ENCODE results near the gene VARS2.

Gene VARS2

DNA sequence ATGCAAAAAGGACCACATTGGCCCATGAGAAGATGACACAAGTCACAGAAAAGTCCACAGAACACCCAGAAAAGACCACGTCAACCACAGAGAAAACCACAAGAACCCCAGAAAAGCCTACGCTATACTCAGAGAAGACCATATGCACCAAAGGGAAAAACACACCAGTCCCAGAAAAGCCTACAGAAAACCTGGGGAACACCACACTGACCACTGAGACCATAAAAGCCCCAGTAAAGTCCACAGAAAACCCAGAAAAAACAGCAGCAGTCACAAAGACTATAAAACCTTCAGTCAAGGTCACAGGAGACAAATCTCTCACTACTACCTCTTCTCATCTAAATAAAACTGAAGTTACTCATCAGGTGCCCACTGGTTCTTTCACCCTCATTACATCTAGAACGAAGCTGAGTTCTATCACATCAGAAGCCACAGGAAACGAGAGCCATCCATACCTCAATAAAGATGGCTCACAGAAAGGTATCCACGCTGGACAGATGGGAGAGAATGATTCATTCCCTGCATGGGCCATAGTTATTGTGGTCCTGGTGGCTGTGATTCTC, 38.0 kb downstream of the VARS2 start:
- TF ChIP-seq, protein P1, sequence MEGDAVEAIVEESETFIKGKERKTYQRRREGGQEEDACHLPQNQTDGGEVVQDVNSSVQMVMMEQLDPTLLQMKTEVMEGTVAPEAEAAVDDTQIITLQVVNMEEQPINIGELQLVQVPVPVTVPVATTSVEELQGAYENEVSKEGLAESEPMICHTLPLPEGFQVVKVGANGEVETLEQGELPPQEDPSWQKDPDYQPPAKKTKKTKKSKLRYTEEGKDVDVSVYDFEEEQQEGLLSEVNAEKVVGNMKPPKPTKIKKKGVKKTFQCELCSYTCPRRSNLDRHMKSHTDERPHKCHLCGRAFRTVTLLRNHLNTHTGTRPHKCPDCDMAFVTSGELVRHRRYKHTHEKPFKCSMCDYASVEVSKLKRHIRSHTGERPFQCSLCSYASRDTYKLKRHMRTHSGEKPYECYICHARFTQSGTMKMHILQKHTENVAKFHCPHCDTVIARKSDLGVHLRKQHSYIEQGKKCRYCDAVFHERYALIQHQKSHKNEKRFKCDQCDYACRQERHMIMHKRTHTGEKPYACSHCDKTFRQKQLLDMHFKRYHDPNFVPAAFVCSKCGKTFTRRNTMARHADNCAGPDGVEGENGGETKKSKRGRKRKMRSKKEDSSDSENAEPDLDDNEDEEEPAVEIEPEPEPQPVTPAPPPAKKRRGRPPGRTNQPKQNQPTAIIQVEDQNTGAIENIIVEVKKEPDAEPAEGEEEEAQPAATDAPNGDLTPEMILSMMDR (IDR thresholded peaks at IDR 0.05; ENCODE audit: low read depth, low read length): no peak
- TF ChIP-seq, protein P2, sequence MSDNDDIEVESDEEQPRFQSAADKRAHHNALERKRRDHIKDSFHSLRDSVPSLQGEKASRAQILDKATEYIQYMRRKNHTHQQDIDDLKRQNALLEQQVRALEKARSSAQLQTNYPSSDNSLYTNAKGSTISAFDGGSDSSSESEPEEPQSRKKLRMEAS (IDR thresholded peaks at IDR 0.05; ENCODE audit: low read depth, low read length): no peak
- DNase-seq (ENCODE audit: low read depth): no peak
- H3K4me3 ChIP-seq (ENCODE audit: low read depth, low read length): no peak overlapping the region

DNA sequence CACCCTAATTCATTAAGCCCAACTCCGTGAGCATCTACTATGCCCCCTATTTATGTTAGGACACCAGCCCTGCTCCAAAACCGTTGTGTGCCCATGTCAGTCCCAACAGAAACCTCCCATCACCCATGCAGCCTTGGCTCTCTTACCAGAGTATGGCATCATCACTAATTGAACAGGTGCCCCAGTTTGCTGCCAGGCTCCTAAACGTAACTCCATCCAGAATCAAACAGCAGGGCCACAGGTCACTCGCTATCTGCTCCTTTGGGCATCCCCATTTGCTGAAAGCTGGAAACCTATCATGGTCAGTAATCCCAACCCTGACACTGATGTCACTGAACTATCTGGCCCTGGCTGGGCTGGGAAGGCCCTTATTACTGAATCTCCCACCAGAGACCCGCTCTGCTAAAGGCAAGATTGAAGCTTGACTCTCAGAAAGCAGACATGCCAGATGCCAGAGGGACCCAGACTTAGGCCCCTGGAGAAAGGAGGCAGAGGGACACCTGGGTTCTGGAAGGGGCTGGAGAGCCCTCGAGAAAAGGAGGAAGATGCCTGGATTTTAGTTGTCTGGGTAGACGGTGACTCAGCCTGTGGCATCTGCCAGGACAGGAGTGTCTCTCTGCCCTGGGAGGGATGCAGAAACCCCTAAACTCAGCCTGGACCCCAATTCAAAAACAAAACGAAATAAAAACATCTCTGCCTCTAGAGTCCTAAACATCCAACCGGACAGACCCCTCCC, 40.8 kb downstream of the VARS2 start:
- TF ChIP-seq POLR2A (IDR thresholded peaks at IDR 0.05; ENCODE audit: extremely low read depth, insufficient read length) (no peak), MYC (IDR thresholded peaks at IDR 0.05; ENCODE audit: low read depth, low read length) (no peak)
- TF ChIP-seq, protein P1 (IDR thresholded peaks at IDR 0.05; ENCODE audit: low read depth, low read length): no peak
- peak overlapping the region; percentile 23 for H3K4me3 ChIP-seq (ENCODE audit: low read depth, low read length)

DNA sequence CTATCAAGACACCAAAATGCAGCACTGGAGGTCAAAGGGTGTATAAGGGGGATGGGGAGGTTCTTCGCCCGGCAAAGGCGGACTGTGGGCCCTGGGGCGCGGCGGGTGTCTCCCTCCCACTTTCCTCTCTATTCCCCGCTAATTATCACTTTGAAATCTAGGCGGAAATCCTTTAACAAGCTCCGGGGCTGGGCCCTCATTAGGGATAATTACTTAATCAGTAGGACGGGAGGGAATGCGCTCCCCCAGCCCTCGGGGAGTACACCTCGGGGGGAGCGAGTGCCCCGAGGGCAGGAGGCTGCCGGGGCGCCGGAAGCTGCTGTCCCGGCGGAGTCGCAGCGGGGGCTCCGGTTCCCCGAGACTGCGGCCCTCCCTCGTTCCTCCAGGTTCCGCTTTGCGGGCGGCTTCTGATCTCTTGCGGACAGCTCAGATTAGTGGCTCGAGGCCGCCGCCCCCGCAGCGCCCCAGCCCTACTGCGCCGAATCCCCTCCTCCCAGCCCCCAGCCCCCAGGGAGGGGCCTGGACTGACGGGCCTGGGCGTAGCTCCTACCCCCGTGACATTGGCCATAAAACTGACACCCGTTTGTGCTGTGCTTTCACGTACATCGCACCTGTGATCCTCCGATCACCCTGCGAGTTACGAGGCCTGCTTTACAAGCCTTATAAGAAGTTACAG, 41.5 kb downstream of the VARS2 start:
- TF ChIP-seq MYC (IDR thresholded peaks at IDR 0.05; ENCODE audit: low read depth, low read length): peak; percentile 54
- TF ChIP-seq, protein P1 (IDR thresholded peaks at IDR 0.05; ENCODE audit: low read depth, low read length): no peak
- TF ChIP-seq, protein P2 (IDR thresholded peaks at IDR 0.05; ENCODE audit: low read depth, low read length): 0 out of 2 replicates have a peak, but pooled peaks have one; percentile 22
- no peak for TF ChIP-seq POLR2A (IDR thresholded peaks at IDR 0.05; ENCODE audit: extremely low read depth, insufficient read length)
- H3K4me3 ChIP-seq (ENCODE audit: low read depth, low read length): peak overlapping the region; percentile 23
- peak; percentile 91 for DNase-seq (ENCODE audit: low read depth)

More for the DNA sequence above, 40.8 kb downstream of the VARS2 start:
- DNase-seq (ENCODE audit: low read depth): no peak

DNA sequence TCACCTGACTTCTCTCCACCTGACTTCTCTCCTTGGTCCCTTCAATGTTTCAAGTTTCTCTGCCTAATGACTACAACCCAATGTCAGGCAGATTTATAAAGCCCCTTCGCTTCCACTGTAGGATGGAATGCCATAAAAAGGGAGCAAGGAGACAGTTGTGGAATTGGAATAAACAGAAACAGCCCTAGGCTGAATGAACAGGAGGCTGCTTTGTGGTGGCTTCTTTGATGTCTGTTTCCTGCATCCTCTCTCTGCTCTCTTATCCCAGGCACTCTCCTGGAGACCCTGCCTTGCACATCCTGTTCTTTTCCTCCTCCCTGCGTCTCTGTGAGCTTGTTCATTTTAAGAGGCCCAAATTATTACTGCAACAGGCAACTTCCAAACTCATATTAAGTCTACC, 43.7 kb downstream of the VARS2 start:
- no peak overlapping the region for H3K4me3 ChIP-seq (ENCODE audit: low read depth, low read length)
- DNase-seq (ENCODE audit: low read depth): no peak
- no peak for TF ChIP-seq MYC (IDR thresholded peaks at IDR 0.05; ENCODE audit: low read depth, low read length)
- TF ChIP-seq, protein P1 (IDR thresholded peaks at IDR 0.05; ENCODE audit: low read depth, low read length): no peak

DNA sequence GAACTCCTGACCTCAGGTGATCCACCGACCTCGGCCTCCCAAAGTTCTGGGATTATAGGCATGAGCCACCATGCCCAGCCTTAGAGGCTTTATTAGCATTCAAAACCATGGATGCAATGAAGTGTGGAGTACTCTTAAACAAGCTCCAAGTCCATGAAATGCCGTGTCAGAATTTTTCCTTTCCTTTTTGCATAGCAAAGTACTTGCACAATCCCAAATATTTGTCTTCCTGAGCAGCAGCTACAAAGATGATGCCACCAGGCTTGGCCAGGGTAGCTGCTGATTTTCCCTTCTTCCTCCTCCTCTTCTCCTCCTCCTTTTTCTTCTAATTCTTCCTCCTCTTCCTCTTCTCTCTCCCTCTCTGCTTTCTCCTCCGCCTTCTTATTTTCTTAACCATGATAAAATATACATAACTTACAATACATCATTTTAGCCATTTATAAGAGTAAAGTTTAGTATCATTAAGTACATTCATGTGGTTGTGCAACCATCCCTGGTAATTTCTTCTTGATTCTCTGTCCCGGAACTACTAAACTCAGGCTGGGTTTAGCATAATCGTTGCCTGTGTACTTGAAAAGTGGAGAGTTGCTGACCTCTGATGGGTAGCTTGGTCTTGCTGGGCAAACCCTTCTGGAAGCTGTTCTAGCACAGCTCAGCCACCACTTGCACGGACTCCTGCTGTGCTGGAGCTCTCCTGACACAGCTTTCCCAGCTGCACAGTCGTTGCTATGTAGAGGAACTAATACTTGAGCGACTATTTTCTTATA, 47.1 kb downstream of the VARS2 start:
- no peak for TF ChIP-seq POLR2A (IDR thresholded peaks at IDR 0.05; ENCODE audit: extremely low read depth, insufficient read length)
- TF ChIP-seq, protein P2 (IDR thresholded peaks at IDR 0.05; ENCODE audit: low read depth, low read length): no peak
- no peak for TF ChIP-seq MYC (IDR thresholded peaks at IDR 0.05; ENCODE audit: low read depth, low read length)
- TF ChIP-seq, protein P1 (IDR thresholded peaks at IDR 0.05; ENCODE audit: low read depth, low read length): no peak
- peak; percentile 25 for DNase-seq (ENCODE audit: low read depth)
- no peak overlapping the region for H3K4me3 ChIP-seq (ENCODE audit: low read depth, low read length)

All from NB4 (cell line).